ENCODE results near the gene MRPL48.

MRPL48 gene

GRCh38 chr11:73760135-73760678 is 27.5 kb upstream of the MRPL48 start:
- TF ChIP-seq CTCF (IDR thresholded peaks at IDR 0.05), result no peak

- TF ChIP-seq CTCF (IDR thresholded peaks at IDR 0.05), result peak; percentile 20; the same call in 1 of the 2 replicates
These were observed 26.8 kb upstream of the MRPL48 start, which contains the start of gene RAB6A for GRCh38 chr11:73760679-73761402. RAB6A (minus strand) TSS chr11:73761074; CDS start chr11:73760635, 439 bp downstream.

- TF ChIP-seq CTCF (IDR thresholded peaks at IDR 0.05), result no peak
These were observed 26.2 kb upstream of the MRPL48 start for GRCh38 chr11:73761403-73761945.

- TF ChIP-seq CTCF (IDR thresholded peaks at IDR 0.05), result no peak
These were observed 24.9 kb upstream of the MRPL48 start for GRCh38 chr11:73762732-73763131.

- no peak for TF ChIP-seq CTCF (IDR thresholded peaks at IDR 0.05)
These were observed 20.9 kb upstream of the MRPL48 start for GRCh38 chr11:73766763-73767162.

GRCh38 chr11:73779084-73779902 is 8.4 kb upstream of the MRPL48 start:
- TF ChIP-seq CTCF (IDR thresholded peaks at IDR 0.05), result no peak

- TF ChIP-seq CTCF (IDR thresholded peaks at IDR 0.05), result no peak
These were observed 6.4 kb upstream of the MRPL48 start for GRCh38 chr11:73781303-73781702.
